Fibroblast of lung (primary cell): ENCODE data around the gene CENPX. TPM values are rescaled to one million over a fixed set of nuclear protein-coding genes. Genes with fewer than 3 reads are reported as not detected.

ENCODE experiments used
- DNase-seq, 2 donors: peaks; one replicate each; pipeline versions ENCODE4 v3.0.0 to v3.0.0-alpha.2; 2010; ENCODE audit warnings: low read depth in 2 of 2
- H2AFZ ChIP-seq: 2 replicates; pipeline ENCODE4 v1.5.1; 2012; ENCODE audit warnings: low read length, control low read depth, inconsistent platforms
- H3K27ac ChIP-seq: 2 replicates; pipeline ENCODE4 v1.5.1; 2011; ENCODE audit warnings: low read length, control low read depth; ENCODE audit not compliant: insufficient read depth
- H3K27me3 ChIP-seq: 2 replicates; pipeline ENCODE4 v1.5.1; 2011; ENCODE audit warnings: mild to moderate bottlenecking, low read length; ENCODE audit not compliant: control insufficient read depth, insufficient read depth
- H3K36me3 ChIP-seq: 2 replicates; pipeline ENCODE4 v1.5.1; 2011; ENCODE audit warnings: low read length; ENCODE audit not compliant: control insufficient read depth, insufficient read depth
- H3K4me1 ChIP-seq: 2 replicates; pipeline ENCODE4 v1.5.1; 2011; ENCODE audit warnings: low read length; ENCODE audit not compliant: control insufficient read depth, insufficient read depth; ENCODE audit errors: extremely low read depth
- H3K4me2 ChIP-seq: 2 replicates; pipeline ENCODE4 v1.5.1; 2011; ENCODE audit warnings: low read length, control low read depth; ENCODE audit not compliant: insufficient read depth; ENCODE audit errors: extremely low read depth
- H3K4me3 ChIP-seq, 4 experiments: fragments of 200-600 bp in 1 of 4; sonication (generic) in 1 of 4; replicated peaks in 1 of 4; 2 replicates each; pipeline ENCODE4 v1.5.1; 2011 to 2016; ENCODE audit warnings: low read length in 4 of 4, low read depth in 3 of 4, mild to moderate bottlenecking in 3 of 4, control low read depth in 2 of 4, inconsistent platforms in 1 of 4, mixed read lengths in 1 of 4; ENCODE audit not compliant: insufficient read depth in 1 of 4; ENCODE audit errors: control extremely low read depth in 1 of 4
- H3K79me2 ChIP-seq: 2 replicates; pipeline ENCODE4 v1.5.1; 2012; ENCODE audit warnings: mild to moderate bottlenecking, low read length, inconsistent platforms; ENCODE audit not compliant: control insufficient read depth, insufficient read depth
- H3K9ac ChIP-seq: 2 replicates; pipeline ENCODE4 v1.5.1; 2011; ENCODE audit warnings: mild to moderate bottlenecking, low read length, control low read depth; ENCODE audit not compliant: insufficient read depth
- H3K9me3 ChIP-seq: 2 replicates; pipeline ENCODE4 v1.5.1; 2012; ENCODE audit warnings: low read depth, low read length; ENCODE audit not compliant: control insufficient read depth, insufficient read depth
- H4K20me1 ChIP-seq: 2 replicates; pipeline ENCODE4 v1.5.1; 2011; ENCODE audit warnings: low read length; ENCODE audit not compliant: control insufficient read depth, insufficient read depth; ENCODE audit errors: extremely low read depth
- CTCF ChIP-seq, 2 donors: IDR thresholded peaks in 1 of 2; conservative IDR thresholded peaks in 1 of 2; 1 replicate in 1 of 2; 2 replicates in 1 of 2; pipeline ENCODE4 v1.5.1; 2011 to 2012; ENCODE audit warnings: low read length in 2 of 2, control low read depth in 1 of 2, inconsistent platforms in 1 of 2, low read depth in 1 of 2, mild to moderate bottlenecking in 1 of 2
- EZH2 ChIP-seq: IDR thresholded peaks from 2 replicates; pipeline ENCODE4 v1.5.1; 2012; ENCODE audit warnings: low read length, control low read depth, mild to moderate bottlenecking; ENCODE audit errors: missing control alignments
- polyA plus RNA-seq, 2 donors: library from polyadenylated mRNA; depleted of rRNA in 1 of 2; stranded (reverse) in 1 of 2; unstranded in 1 of 2; fragments of >200 nt; gene quantifications; 2 replicates each; pipeline ENCODE4 v1.2.1, GENCODE V29; 2011 to 2012; ENCODE audit warnings: missing spikeins in 1 of 2
- total RNA-seq: library from RNA; depleted of rRNA; stranded (reverse); fragments of >200 nt; gene quantifications from 2 replicates; pipeline ENCODE4 v1.2.1, GENCODE V29; 2014

Gene CENPX
- total and polyA plus RNA-seq, 2 donors (not counting 1 experiment from before 2014, with no cell fraction given): 29.2 to 30.4 TPM

- peaks cover 50% of the 10 kb centered on the region for H3K36me3 ChIP-seq
These were observed 37.9 kb upstream of the CENPX start for GRCh38 chr17:82060614-82061013.

GRCh38 chr17:82060001-82060380, 37.3 kb upstream of the CENPX start:
- Histone ChIP-seq H3K27ac (no peak overlapping the region), H2AFZ (no peak overlapping the region), H4K20me1 (no peaks in the 10 kb centered on the region), H3K4me2 (no peak overlapping the region), H3K9ac (no peak overlapping the region), H3K36me3 (peaks cover 54% of the 10 kb centered on the region), H3K79me2 (peaks cover 6% of the 10 kb centered on the region), H3K27me3 (no peaks in the 10 kb centered on the region), H3K9me3 (no peaks in the 10 kb centered on the region), H3K4me3 (no peak overlapping the region), H3K4me1 (no peaks in the 10 kb centered on the region)
- no peak for DNase-seq
- no peak for TF ChIP-seq CTCF (conservative IDR thresholded peaks at IDR 0.05 in 1 of 2, IDR thresholded peaks at IDR 0.05 in 1 of 2; ENCODE audit: low read depth in 1 of 2, low read length in 2 of 2)
- TF ChIP-seq EZH2: no peak

More at GRCh38 chr17:82060614-82061013, 37.9 kb upstream of the CENPX start:
- Histone ChIP-seq H3K9me3 (no peaks in the 10 kb centered on the region), H3K27me3 (no peaks in the 10 kb centered on the region), H3K4me3 (no peak overlapping the region), H3K4me2 (no peak overlapping the region), H4K20me1 (no peaks in the 10 kb centered on the region), H2AFZ (no peak overlapping the region), H3K79me2 (peaks cover 10% of the 10 kb centered on the region), H3K9ac (no peak overlapping the region), H3K4me1 (no peaks in the 10 kb centered on the region), H3K27ac (no peak overlapping the region)
- no peak for DNase-seq
- TF ChIP-seq CTCF (conservative IDR thresholded peaks at IDR 0.05 in 1 of 2, IDR thresholded peaks at IDR 0.05 in 1 of 2; ENCODE audit: low read depth in 1 of 2, low read length in 2 of 2) (no peak), EZH2 (no peak)

- peaks cover 58% of the 10 kb centered on the region for H3K36me3 ChIP-seq
- H3K4me1 ChIP-seq: no peaks in the 10 kb centered on the region
- no peaks in the 10 kb centered on the region for H3K79me2 ChIP-seq
- no peak overlapping the region for H3K9ac ChIP-seq
- TF ChIP-seq EZH2 (no peak), CTCF (conservative IDR thresholded peaks at IDR 0.05 in 1 of 2, IDR thresholded peaks at IDR 0.05 in 1 of 2; ENCODE audit: low read depth in 1 of 2, low read length in 2 of 2) (no peak)
- H2AFZ ChIP-seq: no peak overlapping the region
- H3K27ac ChIP-seq: no peak overlapping the region
- H3K27me3 ChIP-seq: no peaks in the 10 kb centered on the region
- H3K9me3 ChIP-seq: no peaks in the 10 kb centered on the region
- H3K4me3 ChIP-seq: no peak overlapping the region
- no peak overlapping the region for H3K4me2 ChIP-seq
- no peaks in the 10 kb centered on the region for H4K20me1 ChIP-seq
- DNase-seq: no peak
These were observed 36.8 kb upstream of the CENPX start for GRCh38 chr17:82059272-82060000.
